K562 (cell line): Measurements from ENCODE around the gene DHX8. TPM values are rescaled to one million over a fixed set of nuclear protein-coding genes. Genes with fewer than 3 reads are reported as not detected.

Experiments used
- HDGF ChIP-seq: fragments of 450-650 bp; IDR thresholded peaks from 2 replicates; pipeline ENCODE4 v1.6.1; 2016
- HMG20B ChIP-seq: fragments of 250-450 bp; sonication (Bioruptor Pico); IDR thresholded peaks from 2 replicates; pipeline ENCODE4 v1.5.0; 2021; ENCODE audit warnings: mild to moderate bottlenecking
- MXI1 ChIP-seq: IDR thresholded peaks from 2 replicates; pipeline ENCODE4 v1.6.1; 2011; ENCODE audit warnings: low read depth, mild to moderate bottlenecking, improper control_type of control experiment, low read length
- NCOA4 ChIP-seq: fragments of 450-650 bp; IDR thresholded peaks from 2 replicates; pipeline ENCODE4 v1.6.1; 2018; ENCODE audit warnings: mild to moderate bottlenecking; ENCODE audit not compliant: partially characterized antibody
- RFX5 ChIP-seq: IDR thresholded peaks from 2 replicates; pipeline ENCODE4 v1.6.1; 2011; ENCODE audit warnings: low read depth, mild to moderate bottlenecking, improper control_type of control experiment, low read length
- TRIM28 ChIP-seq: fragments of 450-650 bp; IDR thresholded peaks from 2 replicates; pipeline ENCODE4 v1.6.1; 2017
- ZNF589 ChIP-seq: fragments of 200-800 bp; sonication (Bioruptor generic); IDR thresholded peaks from 2 replicates; pipeline ENCODE4 v1.6.1; 2016; ENCODE audit warnings: low read depth, missing genetic modification characterization, missing compliant biosample characterization
- polyA plus RNA-seq, 8 experiments: library from polyadenylated mRNA; depleted of rRNA in 4 of 8; stranded (reverse) in 5 of 8; unstranded in 3 of 8; fragments of >200 nt; fragmentation: Nextera tagmentation in 2 of 8; fragmentation: Illumina TruSeq in 1 of 8; extraction: Ambion mirVana in 2 of 8; extraction: Trizol in 1 of 8; gene quantifications; 2 replicates each; pipeline versions ENCODE4 v1.2.1 to v1.2.3, GENCODE V29; 2011 to 2014; ENCODE audit warnings: inconsistent platforms in 1 of 8, missing spikeins in 1 of 8
- total RNA-seq, 7 experiments: library from RNA; depleted of rRNA in 6 of 7; stranded (reverse); fragments of >200 nt in 6 of 7; fragmentation: Illumina TruSeq in 2 of 7; extraction: Trizol in 2 of 7; gene quantifications; 2 replicates each; pipeline versions ENCODE4 v1.2.1 to v1.2.3, GENCODE V29; 2011 to 2021; ENCODE audit warnings: low replicate concordance in 1 of 7
- TF ChIP-seq, protein P1 (sequence below): sonication (generic); formaldehyde crosslinking; IDR thresholded peaks from 2 replicates; pipeline ENCODE4 v1.8.0; 2022; ENCODE audit warnings: missing genetic modification reagents, mild to moderate bottlenecking, moderate library complexity, borderline replicate concordance
- TF ChIP-seq, protein P2 (sequence below): sonication (generic); formaldehyde crosslinking; IDR thresholded peaks from 2 replicates; pipeline ENCODE4 v1.4.0; 2020; ENCODE audit warnings: mild to moderate bottlenecking, missing genetic modification reagents
- TF ChIP-seq, protein P3 (sequence below): fragments of 250-450 bp; sonication (Bioruptor Pico); IDR thresholded peaks from 2 replicates; pipeline ENCODE4 v1.5.0; 2020; ENCODE audit warnings: mild to moderate bottlenecking

Gene DHX8
- total and polyA plus RNA-seq, 9 of the 15 experiments (the other 6 are each of a cell fraction or from before 2014, with no cell fraction given), result 16.7 to 42.5 (median 25.6) TPM

DNA sequence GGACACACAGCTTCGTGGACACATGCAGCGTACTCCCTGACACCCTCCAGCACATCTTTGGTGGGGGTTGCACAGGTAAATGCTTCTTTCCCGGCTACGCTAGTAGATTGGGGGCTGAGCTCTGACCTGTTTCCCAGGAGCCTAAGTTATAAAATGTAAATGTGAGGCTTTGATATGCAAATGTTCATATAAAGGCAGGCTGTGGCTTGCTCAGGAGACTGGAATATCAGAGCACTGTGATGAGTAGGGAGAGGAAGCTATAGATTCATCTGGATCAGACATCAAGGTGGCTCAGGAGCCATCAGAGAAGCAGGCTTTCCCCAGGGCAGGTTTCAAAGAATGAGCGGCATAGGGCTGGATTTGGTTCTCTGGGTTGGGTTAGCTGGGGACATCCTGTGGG lies 65.7 kb downstream of the DHX8 start (continued):
- TF ChIP-seq, protein P1, sequence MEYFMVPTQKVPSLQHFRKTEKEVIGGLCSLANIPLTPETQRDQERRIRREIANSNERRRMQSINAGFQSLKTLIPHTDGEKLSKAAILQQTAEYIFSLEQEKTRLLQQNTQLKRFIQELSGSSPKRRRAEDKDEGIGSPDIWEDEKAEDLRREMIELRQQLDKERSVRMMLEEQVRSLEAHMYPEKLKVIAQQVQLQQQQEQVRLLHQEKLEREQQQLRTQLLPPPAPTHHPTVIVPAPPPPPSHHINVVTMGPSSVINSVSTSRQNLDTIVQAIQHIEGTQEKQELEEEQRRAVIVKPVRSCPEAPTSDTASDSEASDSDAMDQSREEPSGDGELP (CRISPR knock-in tag), result no peak
- TF ChIP-seq, protein P2, sequence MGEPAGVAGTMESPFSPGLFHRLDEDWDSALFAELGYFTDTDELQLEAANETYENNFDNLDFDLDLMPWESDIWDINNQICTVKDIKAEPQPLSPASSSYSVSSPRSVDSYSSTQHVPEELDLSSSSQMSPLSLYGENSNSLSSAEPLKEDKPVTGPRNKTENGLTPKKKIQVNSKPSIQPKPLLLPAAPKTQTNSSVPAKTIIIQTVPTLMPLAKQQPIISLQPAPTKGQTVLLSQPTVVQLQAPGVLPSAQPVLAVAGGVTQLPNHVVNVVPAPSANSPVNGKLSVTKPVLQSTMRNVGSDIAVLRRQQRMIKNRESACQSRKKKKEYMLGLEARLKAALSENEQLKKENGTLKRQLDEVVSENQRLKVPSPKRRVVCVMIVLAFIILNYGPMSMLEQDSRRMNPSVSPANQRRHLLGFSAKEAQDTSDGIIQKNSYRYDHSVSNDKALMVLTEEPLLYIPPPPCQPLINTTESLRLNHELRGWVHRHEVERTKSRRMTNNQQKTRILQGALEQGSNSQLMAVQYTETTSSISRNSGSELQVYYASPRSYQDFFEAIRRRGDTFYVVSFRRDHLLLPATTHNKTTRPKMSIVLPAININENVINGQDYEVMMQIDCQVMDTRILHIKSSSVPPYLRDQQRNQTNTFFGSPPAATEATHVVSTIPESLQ (CRISPR knock-in tag), result no peak
- TF ChIP-seq MXI1 (no peak), HDGF (no peak), TRIM28 (no peak), HMG20B (no peak), ZNF589 (CRISPR knock-in tag) (no peak), RFX5 (no peak), NCOA4 (no peak)
- TF ChIP-seq, protein P3, sequence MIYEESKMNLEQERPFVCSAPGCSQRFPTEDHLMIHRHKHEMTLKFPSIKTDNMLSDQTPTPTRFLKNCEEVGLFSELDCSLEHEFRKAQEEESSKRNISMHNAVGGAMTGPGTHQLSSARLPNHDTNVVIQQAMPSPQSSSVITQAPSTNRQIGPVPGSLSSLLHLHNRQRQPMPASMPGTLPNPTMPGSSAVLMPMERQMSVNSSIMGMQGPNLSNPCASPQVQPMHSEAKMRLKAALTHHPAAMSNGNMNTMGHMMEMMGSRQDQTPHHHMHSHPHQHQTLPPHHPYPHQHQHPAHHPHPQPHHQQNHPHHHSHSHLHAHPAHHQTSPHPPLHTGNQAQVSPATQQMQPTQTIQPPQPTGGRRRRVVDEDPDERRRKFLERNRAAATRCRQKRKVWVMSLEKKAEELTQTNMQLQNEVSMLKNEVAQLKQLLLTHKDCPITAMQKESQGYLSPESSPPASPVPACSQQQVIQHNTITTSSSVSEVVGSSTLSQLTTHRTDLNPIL (CRISPR knock-in tag), result no peak
- TF ChIP-seq, all 486 proteins: peak for 0
